AG10803 (cell line): ENCODE data around the gene PITRM1.

Experiments
- DNase-seq: peaks from one replicate; pipeline ENCODE4 v3.0.0; 2010; ENCODE audit warnings: low read depth
- H3K4me3 ChIP-seq: 2 replicates; pipeline ENCODE4 v1.5.1; 2011; ENCODE audit warnings: mild to moderate bottlenecking, low read length, control low read depth
- TF ChIP-seq, protein P1 (sequence below): conservative IDR thresholded peaks from 2 replicates; pipeline ENCODE4 v1.5.1; 2011; ENCODE audit warnings: mild to moderate bottlenecking, low read length, control low read depth, inconsistent platforms

Gene PITRM1

DNA sequence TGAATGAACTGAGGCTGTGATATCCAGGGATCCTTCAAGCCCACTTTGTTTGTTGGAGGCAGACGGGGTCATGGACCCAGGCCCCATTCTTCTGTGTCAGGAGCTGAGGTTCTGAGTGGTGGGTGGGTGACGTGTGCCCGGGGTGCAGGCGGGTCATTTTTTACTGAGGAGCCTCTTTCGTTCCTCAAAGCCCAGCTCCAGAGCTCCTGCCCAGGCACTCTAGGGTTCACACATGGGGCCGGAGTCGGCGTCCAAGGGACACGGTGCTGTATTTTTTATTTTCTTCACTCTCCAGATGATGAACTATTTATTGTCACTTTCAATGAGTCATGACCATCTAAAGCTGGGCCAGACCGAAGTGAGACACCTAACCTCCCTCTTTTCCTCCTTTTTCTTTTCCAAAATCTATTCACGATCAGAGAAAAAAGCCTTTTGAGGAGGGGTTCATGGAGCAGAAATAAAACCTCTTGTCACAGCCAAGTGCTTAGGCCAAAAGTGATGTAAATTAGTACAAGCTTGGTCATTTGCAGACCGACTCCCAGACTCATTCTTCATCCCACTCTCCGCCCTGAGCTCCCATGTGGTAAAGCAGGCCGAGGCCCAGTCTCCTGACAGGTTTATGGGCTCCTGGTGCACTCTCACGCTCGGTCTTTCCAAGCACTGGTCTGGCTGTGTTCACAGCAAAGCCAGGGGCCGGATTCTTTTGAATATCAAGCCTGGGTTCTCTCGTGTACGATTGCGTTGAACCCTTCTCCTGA lies 41.4 kb upstream of the PITRM1 start:
- TF ChIP-seq, protein P1, sequence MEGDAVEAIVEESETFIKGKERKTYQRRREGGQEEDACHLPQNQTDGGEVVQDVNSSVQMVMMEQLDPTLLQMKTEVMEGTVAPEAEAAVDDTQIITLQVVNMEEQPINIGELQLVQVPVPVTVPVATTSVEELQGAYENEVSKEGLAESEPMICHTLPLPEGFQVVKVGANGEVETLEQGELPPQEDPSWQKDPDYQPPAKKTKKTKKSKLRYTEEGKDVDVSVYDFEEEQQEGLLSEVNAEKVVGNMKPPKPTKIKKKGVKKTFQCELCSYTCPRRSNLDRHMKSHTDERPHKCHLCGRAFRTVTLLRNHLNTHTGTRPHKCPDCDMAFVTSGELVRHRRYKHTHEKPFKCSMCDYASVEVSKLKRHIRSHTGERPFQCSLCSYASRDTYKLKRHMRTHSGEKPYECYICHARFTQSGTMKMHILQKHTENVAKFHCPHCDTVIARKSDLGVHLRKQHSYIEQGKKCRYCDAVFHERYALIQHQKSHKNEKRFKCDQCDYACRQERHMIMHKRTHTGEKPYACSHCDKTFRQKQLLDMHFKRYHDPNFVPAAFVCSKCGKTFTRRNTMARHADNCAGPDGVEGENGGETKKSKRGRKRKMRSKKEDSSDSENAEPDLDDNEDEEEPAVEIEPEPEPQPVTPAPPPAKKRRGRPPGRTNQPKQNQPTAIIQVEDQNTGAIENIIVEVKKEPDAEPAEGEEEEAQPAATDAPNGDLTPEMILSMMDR, result no peak
- no peak overlapping the region for H3K4me3 ChIP-seq
- no peak for DNase-seq

DNA sequence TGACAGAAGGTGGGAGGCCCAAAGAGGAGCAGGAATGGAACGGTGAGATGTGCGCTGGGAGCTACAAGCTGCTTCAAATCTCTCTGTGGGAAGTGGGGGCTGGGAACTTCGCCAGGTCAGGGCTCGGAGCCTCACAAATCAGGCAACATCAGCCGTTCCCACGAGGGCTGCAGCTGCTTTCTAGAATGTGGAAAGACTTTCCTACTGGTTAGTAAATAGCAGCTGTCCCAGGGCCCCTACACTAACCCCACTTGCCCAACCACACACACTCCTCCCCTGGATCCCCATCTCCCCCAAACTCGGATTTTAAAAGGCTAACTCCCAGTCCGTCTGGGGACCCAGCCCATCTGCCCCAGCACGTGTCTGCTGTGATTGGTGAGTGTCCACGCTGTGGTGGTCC lies 40.6 kb upstream of the PITRM1 start:
- DNase-seq, result peak; percentile 46
- TF ChIP-seq, protein P1, result no peak
- no peak overlapping the region for H3K4me3 ChIP-seq

DNA sequence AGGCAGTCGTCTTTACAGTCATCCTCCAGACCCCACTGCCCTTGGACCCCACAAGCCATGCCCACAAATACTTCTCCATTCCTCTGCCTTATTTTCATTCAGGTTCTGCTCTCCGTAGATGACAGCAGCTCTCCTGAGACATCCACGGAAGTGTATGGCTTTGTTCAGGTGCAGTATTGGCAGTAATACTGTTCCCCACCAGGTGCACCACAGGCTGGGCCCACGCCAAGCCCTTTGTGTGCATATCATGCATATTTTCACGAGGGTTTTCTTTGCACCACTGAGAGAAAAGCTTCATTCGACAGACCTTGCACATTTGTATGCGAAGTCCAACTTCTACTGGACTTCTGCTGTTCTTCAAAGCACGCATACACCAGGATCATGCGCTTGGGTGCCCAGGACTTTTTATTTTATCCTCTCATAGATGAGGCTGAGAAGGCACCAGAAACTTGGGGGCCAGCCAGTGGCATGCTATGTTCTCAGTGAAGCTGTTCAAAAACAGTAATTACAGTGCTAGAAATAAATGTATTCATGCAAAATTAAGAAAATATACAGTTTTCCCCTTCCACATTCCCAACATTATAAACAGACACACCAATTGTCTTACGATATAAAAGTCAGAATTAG lies 37.8 kb upstream of the PITRM1 start:
- H3K4me3 ChIP-seq, result no peak overlapping the region
- TF ChIP-seq, protein P1, result no peak
- no peak for DNase-seq

DNA sequence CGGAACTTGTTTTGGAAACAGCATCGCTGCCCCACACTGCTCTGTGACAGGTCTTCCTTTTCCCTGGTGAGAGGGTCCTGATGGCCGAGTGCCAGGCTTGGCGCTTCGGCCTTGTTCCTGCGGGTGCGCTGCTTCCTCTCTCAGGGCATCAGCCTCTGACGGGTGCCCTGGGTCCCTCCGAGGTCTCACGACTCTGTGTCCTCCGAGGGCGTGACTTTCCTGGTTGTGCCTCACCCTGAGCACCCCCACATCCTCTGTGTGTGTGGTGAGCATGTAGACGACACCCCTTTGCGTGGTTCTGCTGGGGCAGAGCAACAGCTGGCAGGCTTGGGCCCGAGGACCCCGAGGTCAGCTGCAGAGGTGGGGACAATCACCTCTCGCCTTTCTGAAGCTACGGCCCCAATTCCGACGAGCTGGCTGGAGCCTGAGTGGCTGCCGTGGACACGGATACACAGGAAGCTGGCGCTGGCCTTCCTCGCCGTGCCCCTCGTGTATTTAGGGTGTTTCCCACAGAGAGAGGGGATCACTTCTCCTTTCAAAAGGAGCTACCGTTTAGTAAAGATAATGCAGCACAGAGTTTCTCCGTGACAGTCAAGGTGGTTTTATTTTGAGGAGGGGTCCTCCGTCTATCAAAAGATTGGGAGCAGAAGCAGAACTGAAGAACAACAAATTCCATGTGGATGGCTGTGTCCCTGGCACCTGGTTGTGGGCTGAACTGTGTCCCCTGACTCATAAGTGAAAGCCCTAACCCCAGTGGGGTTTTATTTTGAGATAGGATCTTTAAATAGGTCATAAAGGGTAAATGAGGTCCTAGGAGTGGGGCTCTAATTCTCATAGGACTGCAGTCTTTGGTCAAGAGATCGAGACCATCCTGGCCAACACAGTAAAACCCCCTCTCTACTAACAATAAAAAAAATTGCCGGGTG lies 36.2 kb upstream of the PITRM1 start:
- no peak overlapping the region for H3K4me3 ChIP-seq
- TF ChIP-seq, protein P1, result no peak
- DNase-seq, result no peak

DNA sequence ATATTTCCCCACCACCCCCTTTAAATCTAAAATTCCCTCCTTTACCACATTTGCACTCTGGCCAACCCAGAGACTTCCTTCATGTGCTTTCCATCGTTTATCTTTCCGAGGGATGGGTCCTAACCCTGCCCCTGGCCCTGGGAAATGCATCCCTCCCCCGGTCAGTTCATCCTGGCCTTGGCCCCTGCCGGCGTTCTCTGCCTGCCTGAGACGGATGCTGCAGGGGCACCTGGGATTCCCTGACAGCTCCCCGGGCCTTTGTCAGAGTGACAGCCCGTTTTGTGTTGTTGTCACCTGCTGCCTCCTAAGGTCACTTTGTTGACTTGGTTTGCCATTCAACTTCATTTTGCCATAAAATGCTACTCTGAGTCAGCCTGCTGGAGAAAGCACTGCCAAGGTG lies 34.8 kb upstream of the PITRM1 start:
- no peak for DNase-seq
- no peak overlapping the region for H3K4me3 ChIP-seq
- TF ChIP-seq, protein P1, result no peak

DNA sequence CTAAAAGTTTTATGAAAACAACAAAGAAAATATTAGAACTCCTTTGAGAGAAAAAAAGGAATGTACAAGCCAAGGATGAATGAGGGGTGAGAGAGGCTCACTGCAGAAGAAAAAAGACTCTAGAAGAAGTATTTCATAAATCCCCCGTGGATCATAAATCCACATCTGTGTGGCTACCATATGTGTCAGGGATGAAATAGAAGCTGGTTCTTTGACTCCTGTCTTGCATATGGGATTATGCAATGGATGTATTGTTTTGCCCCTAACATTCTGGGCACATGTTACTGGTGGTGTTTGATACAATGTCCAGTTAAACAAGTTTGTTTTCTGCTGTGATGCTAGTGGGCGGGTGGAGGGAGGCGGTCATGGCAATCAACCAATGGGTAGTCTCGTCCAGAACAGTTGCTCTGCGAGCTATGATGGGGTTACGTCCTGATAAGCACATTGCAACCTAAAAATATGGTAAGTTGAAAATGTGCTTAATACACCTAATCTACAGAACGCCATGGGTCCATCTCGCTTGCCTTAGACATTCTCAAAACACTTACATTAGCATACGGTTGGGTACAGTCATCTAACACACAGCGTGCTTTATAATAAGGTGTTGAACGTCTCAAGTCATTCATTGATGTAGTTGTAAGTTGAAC lies 34.1 kb upstream of the PITRM1 start:
- TF ChIP-seq, protein P1, result no peak
- no peak overlapping the region for H3K4me3 ChIP-seq
- peak; percentile 88 for DNase-seq
